H1 (cell line): ENCODE results near the gene DHX57.

Experiments
- CTCF ChIP-seq, 3 experiments: IDR thresholded peaks; 1 replicate in 2 of 3; 2 replicates in 1 of 3; pipeline versions ENCODE4 v1.5.1 to v1.6.1; 2011; ENCODE audit warnings: low read length in 3 of 3, mild to moderate bottlenecking in 3 of 3, inconsistent platforms in 2 of 3, low read depth in 1 of 3, moderate library complexity in 1 of 3; ENCODE audit not compliant: insufficient read depth in 1 of 3; ENCODE audit errors: control extremely low read depth in 1 of 3
- POLR2A ChIP-seq, 2 experiments: IDR thresholded peaks; 1 replicate in 1 of 2; 2 replicates in 1 of 2; pipeline ENCODE4 v1.6.1; 2011; ENCODE audit warnings: low read depth in 2 of 2, low read length in 2 of 2, mild to moderate bottlenecking in 2 of 2; ENCODE audit errors: control extremely low read depth in 1 of 2

DNA sequence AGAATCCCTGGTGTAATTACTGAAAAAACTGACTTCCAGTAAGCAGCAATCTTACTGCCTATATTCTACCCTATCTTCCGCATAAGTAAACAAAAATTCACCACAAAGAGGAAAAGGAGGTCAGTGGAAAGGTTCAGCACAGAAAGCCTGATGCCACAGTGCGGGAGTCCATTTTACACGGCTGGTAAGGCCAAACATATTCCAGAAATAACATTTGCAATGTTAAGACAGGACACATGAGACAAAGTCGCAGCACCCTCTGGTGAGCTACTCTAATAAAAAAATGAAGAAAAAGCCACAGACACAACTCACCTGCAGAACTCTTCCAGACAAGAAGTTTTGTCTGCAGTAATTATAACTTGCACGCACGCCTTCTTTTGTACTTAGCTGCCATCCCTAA, 57.2 kb downstream of the DHX57 start:
- TF ChIP-seq POLR2A (IDR thresholded peaks at IDR 0.05; ENCODE audit: control extremely low read depth in 1 of 2, low read depth in 2 of 2, low read length in 2 of 2) (no peak), CTCF (IDR thresholded peaks at IDR 0.05; ENCODE audit: control extremely low read depth in 1 of 3, insufficient read depth in 1 of 3, low read depth in 1 of 3, low read length in 3 of 3) (no peak)
